GM12878 (cell line): ENCODE measurements around the gene IPPK. TPM values are rescaled to one million over a fixed set of nuclear protein-coding genes. Genes with fewer than 3 reads are reported as not detected.

ENCODE experiments used
- ATAC-seq: fragments of 200-7000 bp; cut with Tn5 transposase; 3 replicates; pipeline ENCODE4 v1.9.1; 2020; ENCODE audit warnings: mild to moderate bottlenecking, moderate library complexity
- BruUV-seq: library from RNA; stranded (reverse); fragments of 400-500 nt; replicated peaks from 2 replicates; lab custom pipeline; 2021; lab: Mats Ljungman, UMichigan
- CTCF ChIA-PET: fragments of 300-600 bp; sonication (Branson Sonifier 250); formaldehyde crosslinking; extraction: SDS; loops from one replicate; lab custom pipeline; 2021; ENCODE audit warnings: inconsistent platforms; lab: Yijun Ruan, JAX
- POLR2A ChIA-PET: fragments of 350-600 bp; formaldehyde crosslinking; extraction: SDS; loops from one replicate; lab custom pipeline; 2021; ENCODE audit warnings: inconsistent platforms; lab: Charles Lee
- RAD21 ChIA-PET: fragments of 300-600 bp; sonication (Branson Sonifier 250); formaldehyde crosslinking; loops from one replicate; lab custom pipeline; 2023; ENCODE audit warnings: antibody characterized with exemption; ENCODE audit not compliant: unreplicated experiment; lab: Charles Lee
- SMC1A ChIA-PET: fragments of 300-600 bp; sonication (Branson Sonifier 250); formaldehyde crosslinking; loops from one replicate; lab custom pipeline; 2023; ENCODE audit not compliant: unreplicated experiment, uncharacterized antibody; lab: Charles Lee
- DNase-seq: peaks from one replicate; pipeline ENCODE4 v3.0.0-alpha.2; 2011; ENCODE audit warnings: low read depth, low spot score
- FAIRE-seq: peaks from 3 replicates; lab custom pipeline; 2011; peaks lifted over from hg19 to GRCh38; lab: Jason Lieb, UNC
- H2AFZ ChIP-seq: 2 replicates; pipeline ENCODE4 v1.6.0; 2011; ENCODE audit warnings: low read depth, low read length, control low read depth; ENCODE audit not compliant: control insufficient read depth
- H3K27ac ChIP-seq: 2 replicates; pipeline ENCODE4 v1.5.1; 2011; ENCODE audit warnings: control low read depth; ENCODE audit not compliant: control insufficient read depth, insufficient read depth
- H3K27me3 ChIP-seq, 2 experiments: replicated peaks in 1 of 2; 2 replicates each; pipeline versions ENCODE4 v1.6.0 to v1.6.1; 2011; ENCODE audit warnings: low read length in 1 of 2; ENCODE audit not compliant: control insufficient read depth in 2 of 2, insufficient read depth in 2 of 2
- H3K36me3 ChIP-seq, 2 experiments: 2 replicates each; pipeline ENCODE4 v1.5.1; 2011; ENCODE audit warnings: low read length in 1 of 2; ENCODE audit not compliant: control insufficient read depth in 2 of 2, insufficient read depth in 2 of 2
- H3K4me1 ChIP-seq: 2 replicates; pipeline ENCODE4 v1.6.1; 2011; ENCODE audit warnings: mild to moderate bottlenecking, low read length, moderate library complexity, mixed read lengths; ENCODE audit not compliant: control insufficient read depth, insufficient read depth
- H3K4me2 ChIP-seq: 2 replicates; pipeline ENCODE4 v1.6.0; 2011; ENCODE audit warnings: control low read depth; ENCODE audit not compliant: control insufficient read depth, insufficient read depth
- H3K4me3 ChIP-seq: fragments of 200-600 bp; sonication (generic); 2 replicates; pipeline ENCODE4 v1.5.1; 2016
- H3K79me2 ChIP-seq: 2 replicates; pipeline ENCODE4 v1.6.0; 2011; ENCODE audit warnings: low read length; ENCODE audit not compliant: control insufficient read depth, insufficient read depth
- H3K9ac ChIP-seq: 2 replicates; pipeline ENCODE4 v1.8.0; 2011; ENCODE audit warnings: low read length, control low read depth, mixed read lengths; ENCODE audit not compliant: control insufficient read depth, insufficient read depth
- H3K9me3 ChIP-seq: replicated peaks from 3 replicates; pipeline ENCODE4 v1.5.1; 2011; ENCODE audit warnings: mild to moderate bottlenecking, low read length; ENCODE audit not compliant: control insufficient read depth, insufficient read depth
- H4K20me1 ChIP-seq: 2 replicates; pipeline ENCODE4 v1.6.0; 2011; ENCODE audit not compliant: control insufficient read depth, insufficient read depth
- BCL11A ChIP-seq: IDR thresholded peaks from 2 replicates; pipeline ENCODE4 v1.6.1; 2011; ENCODE audit warnings: low read depth, low read length
- CBX5 ChIP-seq: sonication (generic); IDR thresholded peaks from 2 replicates; pipeline ENCODE4 v1.6.1; 2016; ENCODE audit warnings: low read depth, moderate library complexity, mild to moderate bottlenecking, inconsistent platforms
- CHD4 ChIP-seq: fragments of 200-600 bp; sonication (generic); IDR thresholded peaks from 2 replicates; pipeline ENCODE4 v1.6.1; 2016; ENCODE audit warnings: mild to moderate bottlenecking
- E2F4 ChIP-seq: IDR thresholded peaks from 2 replicates; pipeline ENCODE4 v1.6.1; 2012; ENCODE audit warnings: low read depth, low read length, improper control_type of control experiment
- E4F1 ChIP-seq: fragments of 450-650 bp; IDR thresholded peaks from 2 replicates; pipeline ENCODE4 v1.6.1; 2018; ENCODE audit warnings: borderline replicate concordance, mild to moderate bottlenecking; ENCODE audit not compliant: partially characterized antibody
- FOXM1 ChIP-seq: IDR thresholded peaks from 2 replicates; pipeline ENCODE4 v1.6.1; 2012; ENCODE audit warnings: low read depth, mild to moderate bottlenecking, inconsistent platforms, low read length, moderate library complexity
- HDAC6 ChIP-seq: fragments of 200-600 bp; sonication (generic); IDR thresholded peaks from one replicate; pipeline ENCODE4 v1.8.0; 2017; ENCODE audit warnings: antibody characterized with exemption; ENCODE audit not compliant: unreplicated experiment
- IRF4 ChIP-seq: IDR thresholded peaks from 2 replicates; pipeline ENCODE4 v1.6.1; 2011; ENCODE audit warnings: low read depth, low read length
- LARP7 ChIP-seq: fragments of 450-650 bp; IDR thresholded peaks from 2 replicates; pipeline ENCODE4 v1.6.1; 2017; ENCODE audit warnings: mild to moderate bottlenecking
- MLLT1 ChIP-seq: fragments of 450-650 bp; IDR thresholded peaks from 2 replicates; pipeline ENCODE4 v1.6.1; 2016; ENCODE audit warnings: mild to moderate bottlenecking
- MXI1 ChIP-seq: fragments of 150-350 bp; IDR thresholded peaks from 2 replicates; pipeline ENCODE4 v1.6.1; 2011; ENCODE audit warnings: low read depth, mild to moderate bottlenecking, inconsistent platforms, low read length, improper control_type of control experiment
- NFYB ChIP-seq: IDR thresholded peaks from 2 replicates; pipeline ENCODE4 v1.6.1; 2011; ENCODE audit warnings: low read depth, mild to moderate bottlenecking, low read length, improper control_type of control experiment, moderate library complexity; ENCODE audit not compliant: insufficient read depth
- PAX5 ChIP-seq: IDR thresholded peaks from 2 replicates; pipeline ENCODE4 v1.6.1; 2011; ENCODE audit warnings: low read depth, low read length, borderline replicate concordance
- PAX8 ChIP-seq: fragments of 450-650 bp; IDR thresholded peaks from 2 replicates; pipeline ENCODE4 v1.6.1; 2017; ENCODE audit warnings: mild to moderate bottlenecking, moderate library complexity
- SRF ChIP-seq, 2 experiments: IDR thresholded peaks; 2 replicates each; pipeline ENCODE4 v1.6.1; 2011; ENCODE audit warnings: low read depth in 2 of 2, low read length in 2 of 2, mild to moderate bottlenecking in 1 of 2, moderate library complexity in 1 of 2
- TCF12 ChIP-seq: IDR thresholded peaks from 2 replicates; pipeline ENCODE4 v1.6.1; 2011; ENCODE audit warnings: low read depth, mild to moderate bottlenecking, low read length
- ZNF622 ChIP-seq: fragments of 450-650 bp; IDR thresholded peaks from 2 replicates; pipeline ENCODE4 v1.6.1; 2017; ENCODE audit warnings: mild to moderate bottlenecking, inconsistent platforms
- ZSCAN29 ChIP-seq: fragments of 450-650 bp; IDR thresholded peaks from 2 replicates; pipeline ENCODE4 v1.6.1; 2017; ENCODE audit warnings: mild to moderate bottlenecking, moderate library complexity
- WGBS: methylation state at CpG from one replicate; pipeline ENCODE4 v1.1.6; 2016; ENCODE audit warnings: low lambda C conversion rate; ENCODE audit not compliant: insufficient replicate concordance, insufficient coverage; ENCODE audit errors: missing lambda C conversion rate; 5-methylcytosine and 5-hydroxymethylcytosine counted together
- in situ Hi-C: fragments of 300-500 bp; cut with MboI; formaldehyde crosslinking; loops from 9 replicates; pipeline ENCODE4 v1.14.3; 2018; ENCODE audit warnings: mixed read lengths
- intact Hi-C: fragments of 100-400 bp; cut with micrococcal nuclease; formaldehyde crosslinking; loops from one replicate; pipeline ENCODE4 v1.14.2; 2022; ENCODE audit not compliant: unreplicated experiment
- polyA plus RNA-seq, 11 experiments: library from polyadenylated mRNA; depleted of rRNA in 4 of 11; unstranded in 6 of 11; stranded (reverse) in 5 of 11; fragments of >200 nt; fragmentation: Nextera tagmentation in 4 of 11; fragmentation: Illumina TruSeq in 1 of 11; extraction: Ambion mirVana in 4 of 11; extraction: Trizol in 1 of 11; gene quantifications; 1 replicate in 1 of 11; 2 replicates in 10 of 11; pipeline versions ENCODE4 v1.2.1 to v1.2.3, GENCODE V29; 2011 to 2016; ENCODE audit warnings: inconsistent platforms in 2 of 11, missing spikeins in 2 of 11, low read depth in 1 of 11
- total RNA-seq, 4 experiments: library from RNA; depleted of rRNA in 3 of 4; stranded (reverse); fragments of >200 nt in 3 of 4; fragmentation: Illumina TruSeq in 1 of 4; extraction: Trizol in 1 of 4; gene quantifications; 2 replicates each; pipeline versions ENCODE4 v1.2.1 to v1.2.3, GENCODE V29; 2013 to 2021
- TF ChIP-seq, protein P1 (sequence below): IDR thresholded peaks from 2 replicates; pipeline ENCODE4 v1.6.1; 2011; ENCODE audit warnings: low read depth, mild to moderate bottlenecking, low read length, moderate library complexity, borderline replicate concordance; ENCODE audit errors: extremely low read depth

Gene IPPK
- total and polyA plus RNA-seq, 10 of the 15 experiments (the other 5 are each of a cell fraction or from before 2014, with no cell fraction given) = 2.1 to 22.1 (median 11.4) TPM

- ATAC-seq (no peak), FAIRE-seq (no peak), DNase-seq (no peak)
- H3K79me2 ChIP-seq = no peaks in the 10 kb centered on the region
- H3K27me3 ChIP-seq = no peaks in the 10 kb centered on the region
- ChIA-PET CTCF (no interaction called here), POLR2A (interaction anchor here (0.6 kb wide), 1 partner anchor 11 kb away, joined by 8 read pairs; no protein-coding TSS in a partner anchor), SMC1A (no interaction called here), RAD21 (no interaction called here)
- WGBS = 98% methylated on average over 20 of the region's 20 CpGs
- peaks cover 15 to 36% of the 10 kb centered on the region in 2 experiments for H3K36me3 ChIP-seq
- H3K4me3 ChIP-seq = no peak overlapping the region
- no peaks in the 10 kb centered on the region; the same call in 1 of the 2 replicates for H4K20me1 ChIP-seq
- H3K9ac ChIP-seq = no peak overlapping the region
- intact Hi-C loops (no loop called here), in situ Hi-C loops (no loop called here)
- H3K4me2 ChIP-seq = no peak overlapping the region
- no peaks in the 10 kb centered on the region for H3K4me1 ChIP-seq
- no peak overlapping the region for H2AFZ ChIP-seq
- no peaks in the 10 kb centered on the region; the same call in 2 of the 3 replicates for H3K9me3 ChIP-seq
- BruUV-seq = no TSS peak
- no peak overlapping the region for H3K27ac ChIP-seq
- TF ChIP-seq, protein P1, sequence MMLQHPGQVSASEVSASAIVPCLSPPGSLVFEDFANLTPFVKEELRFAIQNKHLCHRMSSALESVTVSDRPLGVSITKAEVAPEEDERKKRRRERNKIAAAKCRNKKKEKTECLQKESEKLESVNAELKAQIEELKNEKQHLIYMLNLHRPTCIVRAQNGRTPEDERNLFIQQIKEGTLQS = no peak
- TF ChIP-seq CBX5 = no peak
- no peak for TF ChIP-seq TCF12
- TF ChIP-seq BCL11A = no peak
- TF ChIP-seq NFYB = no peak
- no peak for TF ChIP-seq FOXM1
- TF ChIP-seq IRF4 = no peak
- TF ChIP-seq ZSCAN29 = no peak
- no peak for TF ChIP-seq PAX5
- no peak for TF ChIP-seq ZNF622
- TF ChIP-seq PAX8 = no peak
- TF ChIP-seq E2F4 = no peak
- no peak for TF ChIP-seq MXI1
- no peak for TF ChIP-seq LARP7
- no peak for TF ChIP-seq MLLT1
- TF ChIP-seq E4F1 = no peak
- no peak for TF ChIP-seq CHD4
- no peak for TF ChIP-seq SRF (IDR thresholded peaks at IDR 0.05; ENCODE audit: low read depth in 2 of 2, low read length in 2 of 2)
- TF ChIP-seq HDAC6 = no peak
These were observed 28.7 kb downstream of the IPPK start for GRCh38 chr9:92641092-92641809.
